Measurements from ENCODE around the gene HSPBP1. TPM values are rescaled to one million over a fixed set of nuclear protein-coding genes. Genes with fewer than 3 reads are reported as not detected.

The HSPBP1 gene
- polyA plus RNA-seq, 1 donor, result 25.6 TPM

- DNase-seq (ENCODE audit: low read depth), result no peak
These were observed 25.6 kb upstream of the HSPBP1 start for GRCh38 chr19:55305491-55305890.

GRCh38 chr19:55304980-55305379 lies 25.1 kb upstream of the HSPBP1 start:
- no peak for DNase-seq (ENCODE audit: low read depth)

GRCh38 chr19:55304279-55304978 lies 24.5 kb upstream of the HSPBP1 start:
- no peak for DNase-seq (ENCODE audit: low read depth)

GRCh38 chr19:55303477-55303876 lies 23.6 kb upstream of the HSPBP1 start:
- DNase-seq (ENCODE audit: low read depth), result no peak

GRCh38 chr19:55302318-55302703 lies 22.4 kb upstream of the HSPBP1 start:
- DNase-seq (ENCODE audit: low read depth), result no peak

- peak; percentile 40 for DNase-seq (ENCODE audit: low read depth)
These were observed 21.8 kb upstream of the HSPBP1 start for GRCh38 chr19:55301459-55302317.

- DNase-seq (ENCODE audit: low read depth), result no peak
These were observed 21.1 kb upstream of the HSPBP1 start for GRCh38 chr19:55300886-55301458.

- DNase-seq (ENCODE audit: low read depth), result no peak
These were observed 20.1 kb upstream of the HSPBP1 start for GRCh38 chr19:55299991-55300390.

GRCh38 chr19:55297267-55297666 lies 17.4 kb upstream of the HSPBP1 start:
- no peak for DNase-seq (ENCODE audit: low read depth)

- no peak for DNase-seq (ENCODE audit: low read depth)
These were observed 9.3 kb upstream of the HSPBP1 start for GRCh38 chr19:55289117-55289796.

- DNase-seq (ENCODE audit: low read depth), result no peak
These were observed 7.6 kb upstream of the HSPBP1 start for GRCh38 chr19:55287361-55288079.

- no peak for DNase-seq (ENCODE audit: low read depth)
These were observed 5.5 kb upstream of the HSPBP1 start for GRCh38 chr19:55285229-55285890.

GRCh38 chr19:55284405-55285058 lies 4.6 kb upstream of the HSPBP1 start:
- no peak for DNase-seq (ENCODE audit: low read depth)

GRCh38 chr19:55283548-55284377 lies 3.9 kb upstream of the HSPBP1 start, which contains the start of gene BRSK1:
TSS of gene BRSK1 (plus strand) at chr19:55283997. CDS start at chr19:55284443, 446 bp downstream.
- no peak for DNase-seq (ENCODE audit: low read depth)

- no peak for DNase-seq (ENCODE audit: low read depth)
These were observed 570 bp downstream of the HSPBP1 start for GRCh38 chr19:55279340-55279739.

- no peak for DNase-seq (ENCODE audit: low read depth)
These were observed 1.3 kb downstream of the HSPBP1 start for GRCh38 chr19:55278391-55279135.

GRCh38 chr19:55277494-55277893 lies 2.4 kb downstream of the HSPBP1 start:
- no peak for DNase-seq (ENCODE audit: low read depth)

GRCh38 chr19:55276720-55277430 lies 3.0 kb downstream of the HSPBP1 start:
- DNase-seq (ENCODE audit: low read depth), result no peak
